ENCODE data around the gene SFTPB.

Gene SFTPB

DNA sequence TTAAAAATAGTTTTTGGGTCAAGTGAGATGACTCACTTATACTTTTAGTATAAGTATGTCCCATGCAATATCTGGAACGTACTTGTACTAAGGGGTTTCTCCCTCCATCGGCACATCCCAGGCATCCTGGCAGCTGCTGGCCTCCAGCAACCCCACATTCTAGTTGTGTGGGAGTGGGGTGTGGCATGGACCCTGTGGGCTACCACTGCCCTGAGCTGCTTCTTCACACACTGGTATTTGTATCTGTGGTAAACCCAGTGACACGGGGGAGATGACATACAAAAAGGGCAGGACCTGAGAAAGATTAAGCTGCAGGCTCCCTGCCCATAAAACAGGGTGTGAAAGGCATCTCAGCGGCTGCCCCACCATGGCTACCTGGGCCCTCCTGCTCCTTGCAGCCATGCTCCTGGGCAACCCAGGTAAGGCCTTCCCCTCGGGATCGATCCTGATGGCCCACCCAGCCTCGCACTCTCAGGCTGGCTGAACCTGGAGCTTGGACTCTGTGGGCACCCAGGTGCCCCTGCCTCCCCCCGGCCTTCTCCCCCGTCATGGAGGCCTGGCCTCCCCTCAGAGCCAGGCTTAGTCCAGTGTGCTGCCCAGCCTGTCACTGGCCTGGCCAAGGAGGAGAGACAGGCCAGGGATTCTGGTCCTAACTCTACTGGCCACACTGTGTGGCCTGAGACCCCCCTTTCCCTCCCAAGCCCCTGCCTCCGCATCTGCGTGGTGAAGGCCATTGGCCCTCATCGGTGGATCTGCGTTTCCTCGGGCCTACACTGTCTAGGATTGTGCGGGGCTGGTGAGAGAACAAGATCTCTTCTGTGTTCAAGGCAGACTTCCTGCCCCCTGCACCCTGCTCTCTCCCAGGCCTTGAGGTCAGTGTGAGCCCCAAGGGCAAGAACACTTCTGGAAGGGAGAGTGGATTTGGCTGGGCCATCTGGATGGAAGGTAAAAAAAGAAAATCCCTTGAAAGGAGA lies 26.3 kb upstream of the SFTPB start, which contains the start of gene GNLY:
Gene GNLY (plus strand): TSS at position 307 of the 974 bp plus-strand sequence. CDS start 61 bp downstream, at position 368.
- H3K36me3 Mint-ChIP-seq, result no peaks in the 10 kb centered on the region
- ATAC-seq, result no peak
- no peak within 1 kb of the TSS for H3K4me3 Mint-ChIP-seq
- no peaks in the 10 kb centered on the region for H3K4me1 Mint-ChIP-seq
- no peaks in the 10 kb centered on the region for H3K9me3 Mint-ChIP-seq
- H3K27me3 Mint-ChIP-seq, result no peaks in the 10 kb centered on the region
- no peak within 1 kb of the TSS for H3K27ac Mint-ChIP-seq

DNA sequence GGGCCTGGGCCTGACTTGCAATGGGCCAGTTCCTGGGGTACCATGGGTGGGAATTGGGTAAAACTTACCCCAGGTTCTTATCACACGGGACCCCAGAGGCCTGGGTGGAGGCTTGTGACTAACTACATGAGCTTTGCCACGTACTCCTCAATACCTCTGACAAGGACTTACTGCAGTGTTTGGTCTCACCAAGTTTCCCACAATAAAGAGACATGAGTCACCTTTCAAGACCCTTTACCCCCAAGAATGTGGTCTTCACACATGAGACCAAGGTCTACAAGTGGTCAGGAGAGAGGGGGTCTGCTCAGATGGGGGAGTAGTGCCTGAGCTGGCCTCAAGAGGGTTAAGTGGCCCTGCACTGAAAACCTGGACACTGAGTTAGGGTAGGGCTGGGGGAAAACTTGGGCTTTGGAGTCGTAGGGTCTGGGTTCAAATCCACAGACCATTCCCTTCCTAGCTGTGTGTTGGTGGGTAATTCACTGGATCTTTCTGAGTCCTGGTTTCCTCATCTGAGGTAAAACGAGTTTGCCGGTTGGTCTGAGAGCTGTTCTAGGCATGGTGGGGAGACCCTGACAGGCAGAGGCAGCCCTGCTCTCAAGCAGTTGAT lies 24.1 kb upstream of the SFTPB start:
- no peaks in the 10 kb centered on the region for H3K4me1 Mint-ChIP-seq
- no peak overlapping the region for H3K4me3 Mint-ChIP-seq
- no peaks in the 10 kb centered on the region for H3K9me3 Mint-ChIP-seq
- no peaks in the 10 kb centered on the region for H3K36me3 Mint-ChIP-seq
- no peaks in the 10 kb centered on the region for H3K27me3 Mint-ChIP-seq
- ATAC-seq, result no peak
- H3K27ac Mint-ChIP-seq, result no peak overlapping the region

DNA sequence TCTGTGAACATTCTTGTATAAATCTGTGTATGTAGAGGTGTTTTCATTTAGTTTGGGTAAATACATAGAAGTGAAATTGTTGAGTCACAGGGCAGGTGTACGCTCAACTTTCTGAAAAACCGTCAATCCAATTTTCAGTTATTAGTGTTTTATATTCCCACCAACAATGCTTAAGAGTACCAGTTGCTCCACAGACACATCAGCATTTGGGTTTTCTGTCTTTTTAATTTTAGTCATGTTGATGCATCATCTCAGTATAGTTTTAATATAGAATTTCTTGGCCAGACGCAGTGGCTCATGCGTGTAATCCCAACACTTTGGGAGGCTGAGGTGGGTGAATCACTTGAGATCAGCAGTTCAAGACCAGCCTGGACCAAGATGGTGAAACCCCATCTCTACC lies 22.9 kb upstream of the SFTPB start:
- Mint-ChIP-seq H3K27ac (no peak overlapping the region), H3K4me3 (no peak overlapping the region)

DNA sequence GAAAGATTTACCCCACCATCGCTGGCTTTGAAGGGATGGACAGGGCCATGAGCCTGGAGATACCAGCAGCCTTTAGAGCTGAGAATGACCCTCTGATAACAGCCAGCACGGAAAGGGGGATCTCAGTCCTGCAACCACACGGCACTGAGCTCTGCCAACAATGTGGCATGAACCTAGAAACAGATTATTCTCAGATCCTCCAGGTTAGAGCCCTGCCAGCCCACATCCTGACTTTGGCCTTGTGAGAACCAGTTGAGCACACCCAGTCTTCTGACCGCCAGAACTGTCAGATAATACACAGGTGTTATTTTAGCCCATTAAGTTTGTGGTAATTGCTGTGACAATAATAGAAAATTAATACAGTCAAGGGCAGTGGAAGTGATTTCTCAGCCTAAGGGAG lies 16.8 kb upstream of the SFTPB start:
- Mint-ChIP-seq H3K27ac (no peak overlapping the region), H3K4me1 (no peaks in the 10 kb centered on the region), H3K27me3 (no peaks in the 10 kb centered on the region), H3K9me3 (no peaks in the 10 kb centered on the region), H3K36me3 (no peaks in the 10 kb centered on the region), H3K4me3 (no peak overlapping the region)
- no peak for ATAC-seq

More for the DNA sequence above, 22.9 kb upstream of the SFTPB start:
- Mint-ChIP-seq H3K36me3 (no peaks in the 10 kb centered on the region), H3K4me1 (no peaks in the 10 kb centered on the region), H3K9me3 (no peaks in the 10 kb centered on the region), H3K27me3 (no peaks in the 10 kb centered on the region)
- ATAC-seq, result no peak

DNA sequence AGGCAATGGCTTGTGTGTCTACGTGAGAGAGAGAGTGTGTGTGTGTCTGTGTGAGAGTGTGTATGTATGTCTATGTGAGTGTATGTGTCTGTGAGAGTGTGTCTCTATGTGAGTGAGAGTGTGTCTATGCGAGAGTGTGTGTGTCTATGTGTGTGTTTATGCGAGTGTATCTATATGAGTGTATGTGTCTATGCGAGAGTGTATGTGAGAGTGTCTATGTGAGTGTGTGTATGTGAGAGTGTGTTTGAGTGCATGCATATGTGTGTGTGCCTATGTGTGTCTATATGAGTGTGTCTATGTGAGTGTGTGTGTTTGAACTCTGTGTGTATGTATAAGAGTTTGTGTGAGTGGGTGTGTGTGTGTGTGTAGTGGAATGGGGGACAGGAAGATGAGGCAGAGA lies 16.4 kb upstream of the SFTPB start:
- H3K27ac Mint-ChIP-seq, result no peak overlapping the region
- H3K27me3 Mint-ChIP-seq, result no peaks in the 10 kb centered on the region
- no peaks in the 10 kb centered on the region for H3K9me3 Mint-ChIP-seq
- H3K4me3 Mint-ChIP-seq, result no peak overlapping the region
- no peaks in the 10 kb centered on the region for H3K4me1 Mint-ChIP-seq
- ATAC-seq, result peak; percentile 51
- no peaks in the 10 kb centered on the region for H3K36me3 Mint-ChIP-seq

DNA sequence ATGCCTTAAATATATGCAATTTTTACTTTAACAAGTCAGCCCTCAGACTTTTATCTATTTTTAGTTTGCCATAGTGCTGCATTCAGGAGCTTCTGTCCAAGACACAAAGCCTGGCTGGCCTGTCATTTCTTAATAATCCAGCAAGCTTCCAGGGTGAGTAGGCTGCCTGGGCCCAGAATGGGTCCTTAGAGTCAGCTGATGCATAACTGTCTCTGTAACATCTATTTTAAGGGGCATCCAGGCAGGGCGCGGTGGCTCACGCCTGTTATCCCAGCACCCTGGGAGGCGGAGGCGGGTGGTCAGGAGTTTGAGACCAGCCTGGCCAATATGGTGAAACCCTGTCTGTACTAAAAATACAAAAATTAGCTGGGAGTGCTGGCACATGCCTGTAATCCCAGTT lies 14.4 kb upstream of the SFTPB start:
- H3K27me3 Mint-ChIP-seq, result no peaks in the 10 kb centered on the region
- H3K4me3 Mint-ChIP-seq, result no peak overlapping the region
- H3K9me3 Mint-ChIP-seq, result no peaks in the 10 kb centered on the region
- ATAC-seq, result no peak
- H3K4me1 Mint-ChIP-seq, result no peaks in the 10 kb centered on the region
- H3K27ac Mint-ChIP-seq, result no peak overlapping the region
- no peaks in the 10 kb centered on the region for H3K36me3 Mint-ChIP-seq

DNA sequence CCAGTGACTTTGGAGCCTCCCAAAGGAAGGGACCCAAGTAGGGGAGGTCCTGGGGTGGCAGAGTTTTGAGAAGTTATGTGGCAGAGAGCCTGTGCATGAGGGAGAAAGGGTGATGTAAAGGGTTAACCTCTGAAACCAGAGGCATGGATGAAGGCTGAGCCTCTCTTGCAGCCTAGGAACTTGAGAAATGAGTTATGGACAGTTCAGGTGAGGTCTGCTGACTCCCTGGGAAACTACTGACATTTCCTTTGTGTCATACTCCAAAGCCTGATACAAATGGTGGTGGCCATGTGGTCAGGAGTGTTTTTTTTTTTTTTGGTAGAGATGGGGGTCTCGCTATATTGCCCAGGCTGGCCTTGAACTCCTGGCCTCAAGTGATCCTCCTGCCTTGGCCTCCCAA lies 13.8 kb upstream of the SFTPB start:
- Mint-ChIP-seq H3K4me1 (no peaks in the 10 kb centered on the region), H3K9me3 (no peaks in the 10 kb centered on the region), H3K4me3 (no peak overlapping the region), H3K27ac (no peak overlapping the region), H3K36me3 (no peaks in the 10 kb centered on the region), H3K27me3 (no peaks in the 10 kb centered on the region)
- no peak for ATAC-seq

DNA sequence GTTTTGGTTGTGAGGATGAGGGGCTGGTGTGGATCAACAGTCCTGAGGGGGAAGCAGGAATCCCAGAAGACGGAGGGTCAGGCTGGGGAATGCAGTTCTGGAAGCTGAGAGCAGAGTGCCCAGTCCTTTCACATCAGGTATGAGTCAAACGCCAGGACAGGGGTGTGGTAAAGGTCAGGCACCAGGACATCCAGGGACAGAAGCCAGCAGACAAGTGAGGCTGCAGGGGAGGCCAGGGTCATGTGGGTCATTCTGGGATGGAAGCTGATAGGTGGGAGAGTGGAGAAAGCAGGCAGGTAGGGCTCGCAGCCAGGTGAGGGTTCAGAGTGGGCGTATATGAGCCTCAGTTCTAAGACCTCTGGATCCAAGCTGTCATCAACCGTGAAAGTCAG lies 13.4 kb upstream of the SFTPB start:
- Mint-ChIP-seq H3K4me1 (no peaks in the 10 kb centered on the region), H3K9me3 (no peaks in the 10 kb centered on the region), H3K27ac (no peak overlapping the region), H3K4me3 (no peak overlapping the region), H3K27me3 (no peaks in the 10 kb centered on the region), H3K36me3 (no peaks in the 10 kb centered on the region)
- ATAC-seq, result no peak

DNA sequence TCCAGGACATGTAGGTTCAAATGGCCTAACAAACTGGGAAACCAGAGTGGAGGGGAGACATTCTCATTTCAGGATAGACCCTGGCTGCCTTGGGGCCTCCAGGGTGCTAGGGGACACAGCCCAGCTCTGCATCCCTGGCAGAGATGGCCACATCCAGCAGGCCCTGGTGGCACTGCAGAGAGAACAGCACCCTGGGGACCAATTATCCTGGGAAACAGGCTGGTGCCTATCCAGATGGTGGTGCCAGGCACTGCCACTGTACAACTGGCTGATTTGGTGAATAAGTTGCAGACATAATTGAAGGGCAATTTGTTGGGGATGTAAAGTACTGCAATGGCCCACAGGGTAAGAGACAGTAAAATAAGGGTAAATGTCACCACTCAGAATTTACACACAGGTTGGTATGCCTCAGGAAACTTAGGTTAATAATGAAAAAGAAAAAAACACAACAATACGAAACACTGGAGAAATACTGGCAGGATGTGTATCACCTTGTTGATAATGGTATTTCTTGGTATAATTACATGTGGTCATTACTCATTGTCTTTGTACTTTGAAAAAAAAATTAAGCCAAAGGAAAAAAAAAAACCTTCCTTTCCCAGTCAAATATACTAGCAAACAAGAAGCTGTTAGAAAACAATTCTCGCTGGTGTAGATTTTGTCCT lies 12.8 kb upstream of the SFTPB start:
- no peaks in the 10 kb centered on the region for H3K36me3 Mint-ChIP-seq
- ATAC-seq, result no peak
- no peaks in the 10 kb centered on the region for H3K27me3 Mint-ChIP-seq
- no peak overlapping the region for H3K4me3 Mint-ChIP-seq
- no peak overlapping the region for H3K27ac Mint-ChIP-seq
- no peaks in the 10 kb centered on the region for H3K9me3 Mint-ChIP-seq
- H3K4me1 Mint-ChIP-seq, result no peaks in the 10 kb centered on the region

DNA sequence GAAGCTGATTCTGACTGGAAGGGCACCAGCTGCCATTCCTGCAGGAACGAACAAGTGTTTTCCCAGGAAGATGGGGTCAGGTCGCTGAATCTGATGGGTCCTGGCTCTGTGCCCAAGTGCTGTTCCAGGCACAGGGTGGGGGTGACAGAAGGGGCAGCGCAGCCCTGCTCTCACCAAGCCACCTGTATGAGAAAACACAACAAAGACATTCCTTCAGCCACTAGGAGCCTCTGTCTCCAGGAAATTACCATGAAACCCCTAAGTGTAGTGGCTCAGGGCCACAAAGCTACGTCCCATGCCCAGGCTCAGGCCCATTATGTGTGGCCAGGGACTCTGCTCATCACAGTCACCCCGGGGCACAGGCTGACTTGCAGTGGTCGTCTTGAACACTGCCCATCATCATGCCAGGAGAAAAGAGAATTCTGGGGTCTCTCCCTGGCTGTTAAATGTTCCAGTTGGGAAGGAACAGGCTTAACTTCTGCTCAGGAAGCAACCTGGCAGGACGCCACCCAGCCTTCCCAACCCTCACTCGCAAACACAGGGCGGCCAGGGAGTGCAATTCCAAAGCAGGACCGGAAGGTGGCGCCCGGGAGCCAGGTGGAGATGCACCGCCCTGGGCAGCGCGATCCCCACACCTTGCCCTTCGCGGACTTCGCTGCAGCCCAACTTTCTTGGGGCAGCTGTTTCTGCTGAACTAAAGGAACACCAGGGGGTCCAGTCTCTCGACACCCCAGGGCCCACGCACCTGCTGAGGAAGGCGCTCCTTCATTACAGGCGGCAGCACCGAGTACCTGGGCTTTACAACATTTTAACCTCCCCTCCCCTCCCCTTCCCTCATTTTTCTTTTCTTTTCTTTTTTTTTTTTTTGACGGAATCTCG lies 11.0 kb upstream of the SFTPB start:
- Mint-ChIP-seq H3K4me1 (no peaks in the 10 kb centered on the region), H3K36me3 (no peaks in the 10 kb centered on the region), H3K9me3 (no peaks in the 10 kb centered on the region), H3K4me3 (no peak overlapping the region), H3K27ac (no peak overlapping the region), H3K27me3 (no peaks in the 10 kb centered on the region)
- ATAC-seq, result peak; percentile 90

DNA sequence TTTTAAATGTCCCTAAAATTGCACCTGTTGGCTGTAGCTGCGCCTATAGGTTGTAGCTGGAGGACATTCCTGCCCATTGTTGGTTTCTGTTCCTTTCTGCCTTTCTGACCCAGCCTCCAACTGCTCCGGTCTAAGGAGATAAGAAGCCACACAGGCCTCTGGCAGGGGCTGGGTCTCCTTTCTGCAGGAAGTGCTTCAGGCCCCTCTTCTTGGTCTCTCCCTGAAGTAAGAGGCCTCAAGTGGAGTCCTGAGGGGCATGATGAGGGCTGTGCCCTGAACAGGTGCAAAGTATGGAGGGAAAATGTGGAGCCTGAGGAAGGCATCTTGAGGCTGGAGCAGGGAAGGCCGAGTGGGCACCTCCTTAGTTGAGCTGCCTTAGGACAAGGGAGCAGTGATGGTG lies 10.4 kb upstream of the SFTPB start:
- Mint-ChIP-seq H3K4me3 (no peak overlapping the region), H3K27ac (no peak overlapping the region), H3K4me1 (no peaks in the 10 kb centered on the region), H3K9me3 (no peaks in the 10 kb centered on the region), H3K36me3 (no peaks in the 10 kb centered on the region), H3K27me3 (no peaks in the 10 kb centered on the region)
- no peak for ATAC-seq

DNA sequence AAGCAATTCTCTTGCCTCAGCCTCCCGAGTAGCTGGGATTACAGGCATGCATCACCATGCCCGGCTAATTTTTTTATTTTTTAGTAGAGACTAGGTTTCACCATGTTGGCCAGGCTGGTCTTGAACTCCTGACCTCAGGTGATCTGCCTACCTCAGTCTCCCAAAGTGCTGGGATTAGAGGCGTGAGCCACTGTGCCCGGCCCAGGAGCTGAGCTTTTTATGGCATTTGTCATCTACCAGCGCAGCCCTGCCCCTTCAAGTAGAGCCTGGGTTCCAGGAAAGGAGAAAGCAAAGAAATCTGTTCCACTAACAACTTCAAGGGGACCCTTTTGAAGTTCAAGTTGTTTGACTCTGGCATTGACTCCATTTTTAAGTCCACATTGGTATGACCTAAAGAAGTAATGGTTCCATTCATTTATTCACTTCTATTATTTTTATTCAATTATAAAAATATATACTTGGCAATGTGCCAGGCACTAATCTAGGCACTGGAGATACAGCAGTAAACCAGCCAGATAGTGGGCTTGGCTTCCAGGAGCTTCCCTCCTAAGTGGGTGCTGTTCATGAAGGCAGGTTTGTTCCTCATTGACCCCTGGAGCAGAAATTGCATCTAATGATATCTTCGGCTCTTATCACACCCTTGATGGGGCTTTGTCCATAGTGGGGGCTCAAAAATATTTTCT lies 8.0 kb upstream of the SFTPB start:
- no peak overlapping the region for H3K4me3 Mint-ChIP-seq
- no peaks in the 10 kb centered on the region for H3K36me3 Mint-ChIP-seq
- H3K27ac Mint-ChIP-seq, result no peak overlapping the region
- no peaks in the 10 kb centered on the region for H3K9me3 Mint-ChIP-seq
- no peak for ATAC-seq
- no peaks in the 10 kb centered on the region for H3K27me3 Mint-ChIP-seq
- peaks cover 9% of the 10 kb centered on the region for H3K4me1 Mint-ChIP-seq

DNA sequence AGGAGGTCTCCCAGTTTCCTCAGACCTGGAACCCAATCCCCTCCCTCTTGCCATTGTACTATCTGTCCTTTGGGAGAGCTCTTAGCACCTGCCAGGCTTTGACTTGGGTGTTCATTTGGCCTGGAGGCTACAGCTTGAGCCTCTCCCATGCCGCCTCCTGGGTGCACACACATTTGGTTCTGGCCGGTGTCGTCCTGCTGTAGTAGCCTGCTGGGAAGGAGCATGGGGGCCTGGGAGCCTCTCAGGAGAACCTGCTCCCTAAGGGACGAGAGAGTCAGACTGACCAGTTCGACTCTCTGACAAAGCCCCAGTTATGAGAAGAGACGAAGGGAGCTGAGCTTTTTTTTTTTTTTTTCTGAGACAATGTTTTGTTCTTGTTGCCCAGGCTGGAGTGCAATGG lies 7.4 kb upstream of the SFTPB start:
- Mint-ChIP-seq H3K4me1 (peaks cover 9% of the 10 kb centered on the region), H3K4me3 (no peak overlapping the region), H3K27ac (no peak overlapping the region), H3K27me3 (no peaks in the 10 kb centered on the region), H3K36me3 (no peaks in the 10 kb centered on the region), H3K9me3 (no peaks in the 10 kb centered on the region)
- no peak for ATAC-seq

DNA sequence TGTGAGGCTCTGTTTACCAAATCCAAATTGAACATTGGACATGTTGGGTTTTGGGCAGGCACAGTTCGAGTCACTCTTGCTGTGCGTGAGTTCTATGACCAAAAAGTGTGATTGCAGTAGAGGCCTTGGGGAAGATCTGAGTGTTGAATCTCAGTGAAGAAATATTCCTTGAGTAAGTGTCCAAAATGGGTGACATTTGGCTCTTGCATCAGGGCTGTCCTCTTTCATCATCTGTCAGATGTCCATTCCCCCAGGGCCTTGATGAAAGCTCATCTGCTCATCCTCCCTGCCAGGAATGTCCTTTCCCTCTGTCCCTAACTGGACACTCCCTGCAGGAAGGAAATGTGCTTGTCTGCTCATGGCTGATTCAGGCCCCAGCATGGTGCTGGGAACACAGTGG lies 6.4 kb upstream of the SFTPB start:
- ATAC-seq, result no peak
- Mint-ChIP-seq H3K9me3 (no peaks in the 10 kb centered on the region), H3K36me3 (no peaks in the 10 kb centered on the region), H3K4me1 (peaks cover 9% of the 10 kb centered on the region), H3K27ac (no peak overlapping the region), H3K4me3 (no peak overlapping the region), H3K27me3 (no peaks in the 10 kb centered on the region)

Measured in stimulated activated memory B cell treated with anti-CD40 and anti-IgM and Interleukin-4, amounts not matched to agents 10 μg/mL and 1 μg/mL and 100 μg/mL, for 72 hours (primary cell).